Adrenal gland (tissue), 12 donors: Measurements from ENCODE around the gene BIRC7. TPM values are rescaled to one million over a fixed set of nuclear protein-coding genes. Genes with fewer than 3 reads are reported as not detected.

Source experiments
- DNase-seq, 7 donors: peaks; one replicate each; pipeline ENCODE4 v3.0.0-alpha.2; 2019 to 2020
- H3K27ac ChIP-seq, 5 donors: fragments of 200-600 bp; sonication (generic) in 4 of 5; 1 replicate in 3 of 5; 2 replicates in 2 of 5; pipeline versions ENCODE4 v1.5.1 to v1.8.0; 2016 to 2020; ENCODE audit warnings: mild to moderate bottlenecking in 1 of 5
- H3K27me3 ChIP-seq: fragments of 200-600 bp; 2 replicates; pipeline ENCODE4 v1.8.0; 2021
- H3K36me3 ChIP-seq, 2 donors: fragments of 200-600 bp; replicated peaks in 1 of 2; 1 replicate in 1 of 2; 2 replicates in 1 of 2; pipeline versions ENCODE4 v1.5.1 to v1.8.0; 2018 to 2022
- H3K4me1 ChIP-seq, 2 donors: fragments of 200-600 bp; replicated peaks in 1 of 2; 1 replicate in 1 of 2; 2 replicates in 1 of 2; pipeline versions ENCODE4 v1.5.1 to v1.8.0; 2018 to 2021
- H3K4me3 ChIP-seq, 4 donors: fragments of 200-600 bp; sonication (generic) in 3 of 4; one replicate each; pipeline ENCODE4 v1.5.1; 2016 to 2018
- H3K9me3 ChIP-seq, 3 donors: fragments of 200-600 bp; sonication (generic) in 1 of 3; replicated peaks in 1 of 3; 1 replicate in 2 of 3; 2 replicates in 1 of 3; pipeline versions ENCODE4 v1.5.1 to v1.8.0; 2016 to 2021
- POLR2A ChIP-seq, 2 donors: fragments of 450-650 bp; IDR thresholded peaks; one replicate each; pipeline ENCODE4 v1.6.1; 2017; ENCODE audit warnings: antibody characterized with exemption in 2 of 2, mild to moderate bottlenecking in 2 of 2, moderate library complexity in 1 of 2
- WGBS, 4 donors: extraction: QIAGEN DNeasy Blood & Tissue Kit in 2 of 4; methylation state at CpG; one replicate each; pipeline versions ENCODE4 v1.1.5 to v1.1.7; 2013 to 2017; 5-methylcytosine and 5-hydroxymethylcytosine counted together
- intact Hi-C, 2 donors: fragments of 100-400 bp; cut with DNase I; formaldehyde crosslinking; loops; one replicate each; pipeline versions ENCODE4 v1.14.1 to v1.15.0; 2022 to 2023
- polyA plus RNA-seq, 3 donors: library from polyadenylated mRNA; stranded (reverse); fragments of 200-250 nt in 2 of 3; fragments of 350-450 nt in 1 of 3; fragmentation: Illumina TruSeq in 1 of 3; extraction: RNeasy Lipid Tissue Mini Kit (QIAGEN cat#74804) in 1 of 3; gene quantifications; one replicate each; pipeline ENCODE4 v1.2.3, GENCODE V29; 2013 to 2014
- total RNA-seq, 9 donors: library from RNA; depleted of rRNA in 4 of 9; stranded (reverse); fragments of >200 nt in 4 of 9; fragments of 120-200 nt in 1 of 9; fragmentation: NEBNext Ultra II Directional in 1 of 9; extraction: Animal tissue kit (Norgen Biotek cat#: 25700) in 1 of 9; gene quantifications; one replicate each; pipeline versions ENCODE4 v1.1.0 to v1.2.4, GENCODE V29; 2013 to 2023
- TF ChIP-seq, protein P1 (sequence below), 6 experiments: fragments of 450-650 bp in 4 of 6; fragments of 200-600 bp in 2 of 6; sonication (generic) in 1 of 6; IDR thresholded peaks; 1 replicate in 5 of 6; 2 replicates in 1 of 6; pipeline versions ENCODE4 v1.5.1 to v1.8.0; 2016 to 2021; ENCODE audit warnings: antibody characterized with exemption in 6 of 6, mild to moderate bottlenecking in 2 of 6, moderate library complexity in 1 of 6
- donor health status: healthy with polysubstance abuse.
- donor health status: Bipolar disorder and iron deficiency.
- donor health status: DM: yes; HTN: yes; CAD: no.
- donor health status: DM: no; HTN: no; CAD: no.
- donor health status: DM: no; HTN: no; CAD: no.
- donor health status: DM: yes; HTN: yes; CAD: no.

The BIRC7 gene
- total and polyA plus RNA-seq, 12 donors, result 0.28 to 117 (median 1.1) TPM; not detected in 5

GRCh38 chr20:63214514-63214913 is 21.2 kb upstream of the BIRC7 start:
- Histone ChIP-seq H3K27me3 (no peaks in the 10 kb centered on the region), H3K27ac (no peak overlapping the region), H3K36me3 (peaks cover 0 to 47% of the 10 kb centered on the region in 2 donors), H3K4me3 (peak overlapping the region in 1 of 4 donors; percentile 80), H3K9me3 (no peaks in the 10 kb centered on the region), H3K4me1 (peaks cover 6 to 30% of the 10 kb centered on the region in 2 donors)
- DNase-seq, result no peak
- intact Hi-C loops, result no loop called here
- 58 to 75% (median 64%) methylated on average over 6 of the region's 6 CpGs for WGBS, 4 donors
- TF ChIP-seq POLR2A (IDR thresholded peaks at IDR 0.05), result no peak

GRCh38 chr20:63215101-63216040 is 20.3 kb upstream of the BIRC7 start:
- peak in 2 of 7 donors; percentile 27 to 44 for DNase-seq
- WGBS, 4 donors, result 2 to 5% (median 3%) methylated on average over 29 to 81 of the region's 81 CpGs
- Histone ChIP-seq H3K4me3 (peak overlapping the region in 3 of 4 donors; percentile 54 to 88 (median 80)), H3K36me3 (peaks cover 0 to 38% of the 10 kb centered on the region in 2 donors), H3K4me1 (peaks cover 6 to 22% of the 10 kb centered on the region in 2 donors), H3K27me3 (no peaks in the 10 kb centered on the region), H3K27ac (peak overlapping the region in 4 of 5 donors; percentile 66 to 90 (median 70)), H3K9me3 (no peaks in the 10 kb centered on the region)
- TF ChIP-seq POLR2A (IDR thresholded peaks at IDR 0.05), result no peak
- TF ChIP-seq, protein P1, sequence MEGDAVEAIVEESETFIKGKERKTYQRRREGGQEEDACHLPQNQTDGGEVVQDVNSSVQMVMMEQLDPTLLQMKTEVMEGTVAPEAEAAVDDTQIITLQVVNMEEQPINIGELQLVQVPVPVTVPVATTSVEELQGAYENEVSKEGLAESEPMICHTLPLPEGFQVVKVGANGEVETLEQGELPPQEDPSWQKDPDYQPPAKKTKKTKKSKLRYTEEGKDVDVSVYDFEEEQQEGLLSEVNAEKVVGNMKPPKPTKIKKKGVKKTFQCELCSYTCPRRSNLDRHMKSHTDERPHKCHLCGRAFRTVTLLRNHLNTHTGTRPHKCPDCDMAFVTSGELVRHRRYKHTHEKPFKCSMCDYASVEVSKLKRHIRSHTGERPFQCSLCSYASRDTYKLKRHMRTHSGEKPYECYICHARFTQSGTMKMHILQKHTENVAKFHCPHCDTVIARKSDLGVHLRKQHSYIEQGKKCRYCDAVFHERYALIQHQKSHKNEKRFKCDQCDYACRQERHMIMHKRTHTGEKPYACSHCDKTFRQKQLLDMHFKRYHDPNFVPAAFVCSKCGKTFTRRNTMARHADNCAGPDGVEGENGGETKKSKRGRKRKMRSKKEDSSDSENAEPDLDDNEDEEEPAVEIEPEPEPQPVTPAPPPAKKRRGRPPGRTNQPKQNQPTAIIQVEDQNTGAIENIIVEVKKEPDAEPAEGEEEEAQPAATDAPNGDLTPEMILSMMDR (IDR thresholded peaks at IDR 0.05), result peak in 4 of 6 experiments; percentile 17 to 32 (median 18)
- intact Hi-C loops, result no loop called here

DNA sequence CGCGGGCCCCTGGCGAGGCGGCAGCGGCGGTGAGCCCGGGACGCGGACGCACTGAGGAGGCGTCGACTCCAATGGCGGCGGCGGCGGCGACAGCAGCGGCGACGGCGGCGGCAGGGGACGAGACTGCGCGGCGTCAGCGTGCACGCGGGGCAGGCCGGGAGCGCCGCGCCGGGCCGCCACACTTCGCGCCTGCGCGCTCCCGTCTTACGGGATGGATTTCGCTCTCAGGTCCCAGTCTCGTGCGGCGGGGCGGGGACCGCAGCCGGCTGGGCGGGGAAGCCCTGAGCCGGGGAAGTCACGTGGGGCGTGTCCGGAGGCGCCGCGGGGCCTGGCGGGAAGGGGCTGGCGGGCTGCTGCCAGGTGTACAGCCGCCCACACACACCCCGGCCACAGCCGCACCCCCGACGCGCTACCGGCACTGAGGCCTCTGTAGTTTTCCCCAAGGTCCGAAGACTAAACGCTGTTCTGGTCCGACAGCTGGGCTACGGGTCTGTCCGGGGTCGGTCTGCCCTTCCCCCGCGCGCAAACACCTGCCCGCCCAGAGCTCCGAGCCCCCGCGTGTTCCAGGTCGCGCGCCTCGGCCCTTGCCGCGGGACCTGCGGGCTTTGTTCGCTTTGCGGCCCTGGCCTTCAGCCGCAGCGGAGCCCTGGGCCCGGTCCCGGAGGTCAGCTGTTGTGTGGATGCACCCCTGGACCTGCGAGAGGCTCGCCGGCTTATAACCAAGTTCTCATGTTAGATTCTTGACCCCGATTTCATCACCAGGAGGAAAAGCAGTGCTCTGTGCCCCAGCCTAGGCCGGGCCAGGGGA is 19.5 kb upstream of the BIRC7 start, which contains the start of gene YTHDF1:
Gene YTHDF1, minus strand, starts transcription at position 91 of the 808 bp plus-strand sequence. CDS start 239 bp downstream, outside the sequence.
- H3K36me3 ChIP-seq, result peaks cover 0 to 30% of the 10 kb centered on the region in 2 donors
- peak within 1 kb of the TSS in 3 of 4 donors; percentile 54 to 88 (median 80) for H3K4me3 ChIP-seq
- H3K27me3 ChIP-seq, result no peaks in the 10 kb centered on the region
- peak within 1 kb of the TSS in 4 of 5 donors; percentile 67 to 90 (median 78) for H3K27ac ChIP-seq
- H3K9me3 ChIP-seq, result no peaks in the 10 kb centered on the region
- intact Hi-C loops, result no loop called here
- TF ChIP-seq, protein P1 (IDR thresholded peaks at IDR 0.05), result no peak
- peak; percentile 79 to 85 for TF ChIP-seq POLR2A (IDR thresholded peaks at IDR 0.05)
- DNase-seq, result peak; percentile 96 to 98 (median 97)
- H3K4me1 ChIP-seq, result peaks cover 6 to 20% of the 10 kb centered on the region in 2 donors
- 1 to 5% (median 2%) methylated on average over 4 to 96 of the region's 96 CpGs for WGBS, 4 donors

DNA sequence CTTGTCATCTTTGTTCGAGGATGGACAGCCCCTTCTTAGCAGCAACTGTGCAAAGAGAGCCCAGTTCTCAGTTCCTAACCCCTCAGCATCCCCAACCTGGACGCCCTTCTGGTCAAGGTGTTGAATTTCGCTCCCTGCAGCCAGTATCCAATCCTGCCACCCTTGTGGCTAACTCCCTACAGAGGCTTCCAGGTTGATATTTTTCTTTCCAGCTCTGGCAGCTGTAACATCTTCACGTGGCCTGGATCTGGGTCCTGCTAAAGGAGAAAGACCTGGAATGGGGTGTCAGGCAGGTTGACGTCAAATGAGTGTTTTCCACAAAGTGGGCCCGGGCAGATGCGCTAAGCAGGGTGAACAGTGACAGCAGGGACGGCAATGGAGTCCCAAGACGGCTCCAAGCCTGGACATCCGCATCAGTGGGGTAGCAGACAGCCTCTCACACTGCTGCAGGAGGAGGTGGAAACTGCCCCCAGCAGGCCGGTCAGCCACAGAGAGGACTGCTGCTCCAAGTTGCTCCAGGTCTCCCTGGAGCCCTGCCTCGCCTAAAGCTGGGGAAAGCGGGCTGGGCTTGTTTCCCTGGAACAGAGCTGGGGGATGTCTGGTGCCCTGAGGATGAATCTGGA is 18.7 kb upstream of the BIRC7 start:
- no peaks in the 10 kb centered on the region for H3K9me3 ChIP-seq
- H3K4me1 ChIP-seq, result peaks cover 6 to 20% of the 10 kb centered on the region in 2 donors
- H3K36me3 ChIP-seq, result peaks cover 0 to 24% of the 10 kb centered on the region in 2 donors
- peak overlapping the region in 1 of 4 donors; percentile 80 for H3K4me3 ChIP-seq
- no peak for DNase-seq
- WGBS, 4 donors, result 78 to 82% (median 80%) methylated on average over 9 to 13 of the region's 13 CpGs
- intact Hi-C loops, result no loop called here
- H3K27me3 ChIP-seq, result no peaks in the 10 kb centered on the region
- TF ChIP-seq POLR2A (IDR thresholded peaks at IDR 0.05), result no peak
- TF ChIP-seq, protein P1 (IDR thresholded peaks at IDR 0.05), result no peak
- peak overlapping the region in 3 of 5 donors; percentile 56 to 90 (median 84) for H3K27ac ChIP-seq
